Measurements from ENCODE around the gene ASIC1. TPM values are rescaled to one million over a fixed set of nuclear protein-coding genes. Genes with fewer than 3 reads are reported as not detected.

Gene ASIC1
- not detected for total RNA-seq (2013)
- polyA plus RNA-seq, result not detected
- under 0.01 TPM in 1 of 2 replicates, not detected in the other for polyA minus RNA-seq
- total RNA-seq, result 0 to 0.96 (median 0.17) reads per million in 11 experiments

DNA sequence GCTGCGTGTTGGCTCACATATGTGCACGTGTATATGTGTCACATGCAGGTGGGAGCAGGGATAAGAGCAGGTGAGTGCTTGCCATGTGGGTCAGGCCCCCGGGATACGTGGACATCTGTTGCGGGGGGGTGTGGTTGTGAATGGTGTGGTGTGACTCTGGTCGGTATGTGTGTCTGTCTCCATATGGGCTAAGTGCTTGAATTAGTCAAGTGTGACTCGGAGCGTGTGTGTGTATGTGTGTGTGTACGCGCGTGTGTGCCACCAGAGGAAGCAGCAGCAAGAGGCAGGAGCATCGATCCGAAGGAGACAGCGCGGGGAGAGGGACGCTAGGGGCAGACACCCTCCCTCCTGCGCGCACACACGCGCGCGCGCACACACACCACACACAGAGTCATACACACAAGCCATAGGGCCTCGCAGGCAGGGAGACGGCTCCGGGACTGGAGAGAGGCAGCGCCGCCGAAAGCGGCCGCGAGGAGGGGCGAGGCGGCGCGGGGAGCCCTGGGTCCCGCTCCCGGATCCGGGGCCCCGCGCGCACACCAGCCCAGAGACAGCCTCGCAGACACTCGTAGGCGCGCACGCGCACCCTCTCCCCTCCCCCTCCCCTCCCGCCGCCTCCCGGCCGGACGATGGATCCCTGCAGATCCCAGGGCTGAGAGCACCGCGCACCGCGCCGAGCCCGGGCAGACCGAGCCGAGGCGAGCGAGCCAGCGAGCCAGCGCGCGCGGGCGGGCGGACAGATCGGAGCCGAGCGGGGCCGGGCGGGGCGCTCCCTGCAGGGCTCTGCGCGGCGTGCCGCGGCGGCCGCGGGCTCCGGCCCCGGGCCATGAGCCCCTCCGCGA, at the start of gene ASIC1:
TSS of gene ASIC1 (plus strand) at position 597 of the 842 bp plus-strand sequence. CDS start 1,171 bp downstream, outside the sequence.
- Histone ChIP-seq H4K20me1 (ENCODE audit: insufficient read depth, low read length) (no peaks in the 10 kb centered on the region), H3K9ac (ENCODE audit: insufficient read depth, low read length, poor library complexity, severe bottlenecking) (peak within 1 kb of the TSS; percentile 18), H3K4me1 (ENCODE audit: control insufficient read depth in 1 of 2, insufficient read depth in 2 of 2, low read length in 2 of 2) (peaks cover 27 to 29% of the 10 kb centered on the region in 2 donors), H3K4me2 (replicated peaks; ENCODE audit: extremely low read depth, low read length, poor library complexity, severe bottlenecking) (peak within 1 kb of the TSS; percentile 89), H3K36me3 (replicated peaks in 1 of 2; ENCODE audit: control insufficient read depth in 1 of 2, insufficient read depth in 2 of 2, low read length in 2 of 2) (no peaks in the 10 kb centered on the region), H3K79me2 (ENCODE audit: insufficient read depth, low read length) (no peaks in the 10 kb centered on the region), H3K27ac (ENCODE audit: low read depth in 1 of 2, low read length in 2 of 2) (no peak within 1 kb of the TSS), H3K9me3 (replicated peaks in 1 of 2; ENCODE audit: control insufficient read depth in 1 of 2, insufficient read depth in 1 of 2, low read length in 2 of 2) (peaks cover 0 to 8% of the 10 kb centered on the region in 2 donors), H2AFZ (ENCODE audit: insufficient read depth, low read depth, low read length, poor library complexity, severe bottlenecking) (peak within 1 kb of the TSS; percentile 83), H3K27me3 (ENCODE audit: control insufficient read depth in 2 of 2, insufficient read depth in 2 of 2, low read length in 2 of 2) (peaks cover 20 to 44% of the 10 kb centered on the region in 2 donors), H3K4me3 (replicated peaks in 1 of 3; ENCODE audit: low read depth in 2 of 3, low read length in 3 of 3) (peak within 1 kb of the TSS; percentile 11 to 75 (median 21))
- DNase-seq, result peak in 2 of 3 donors; percentile 17 to 28
- Mint-ChIP-seq H3K4me1 (peaks cover 44% of the 10 kb centered on the region), H3K27ac (peak within 1 kb of the TSS in 3 of 7 donors; percentile 13 to 58 (median 45)), H3K9me3 (peaks cover 0 to 17% (median 5%) of the 10 kb centered on the region in 7 donors), H3K4me3 (peak within 1 kb of the TSS; percentile 86 to 96), H3K27me3 (ENCODE audit: low read depth in 3 of 3) (peaks cover 48 to 64% (median 51%) of the 10 kb centered on the region in 3 donors), H3K36me3 (peaks cover 5 to 6% of the 10 kb centered on the region in 2 donors)
- intact Hi-C loops (cut with micrococcal nuclease), result loop anchor here (2.0 to 5.0 kb wide), 2 partner anchors 90 kb away; no protein-coding TSS in a partner anchor
- under 1% methylated on average over 75 of the region's 88 CpGs for WGBS (ENCODE audit: insufficient coverage)
- TF ChIP-seq CTCF (IDR thresholded peaks at IDR 0.05), result no peak

- no peaks in the 10 kb centered on the region for H4K20me1 ChIP-seq (ENCODE audit: insufficient read depth, low read length)
- Mint-ChIP-seq H3K36me3 (peaks cover 22 to 52% of the 10 kb centered on the region in 2 donors), H3K4me1 (peaks cover 22% of the 10 kb centered on the region), H3K4me3 (no peak overlapping the region), H3K9me3 (no peaks in the 10 kb centered on the region), H3K27me3 (ENCODE audit: low read depth in 3 of 3) (no peaks in the 10 kb centered on the region), H3K27ac (peak overlapping the region in 5 of 7 donors; percentile 17 to 83 (median 65))
- intact Hi-C loops (cut with micrococcal nuclease), result no loop called here
- H3K9me3 ChIP-seq (replicated peaks in 1 of 2; ENCODE audit: control insufficient read depth in 1 of 2, insufficient read depth in 1 of 2, low read length in 2 of 2), result no peaks in the 10 kb centered on the region
- H3K4me2 ChIP-seq (replicated peaks; ENCODE audit: extremely low read depth, low read length, poor library complexity, severe bottlenecking), result no peak overlapping the region
- H2AFZ ChIP-seq (ENCODE audit: insufficient read depth, low read depth, low read length, poor library complexity, severe bottlenecking), result no peak overlapping the region
- peak overlapping the region in 1 of 2 donors; percentile 52 for H3K27ac ChIP-seq (ENCODE audit: low read depth in 1 of 2, low read length in 2 of 2)
- no peak overlapping the region for H3K4me3 ChIP-seq (replicated peaks in 1 of 3; ENCODE audit: low read depth in 2 of 3, low read length in 3 of 3)
- H3K9ac ChIP-seq (ENCODE audit: insufficient read depth, low read length, poor library complexity, severe bottlenecking), result no peak overlapping the region
- peaks cover 92% of the 10 kb centered on the region for H3K79me2 ChIP-seq (ENCODE audit: insufficient read depth, low read length)
- H3K27me3 ChIP-seq (ENCODE audit: control insufficient read depth in 2 of 2, insufficient read depth in 2 of 2, low read length in 2 of 2), result no peaks in the 10 kb centered on the region
- 94% methylated on average over 2 of the region's 2 CpGs for WGBS (ENCODE audit: insufficient coverage)
- TF ChIP-seq CTCF (IDR thresholded peaks at IDR 0.05), result no peak
- H3K36me3 ChIP-seq (replicated peaks in 1 of 2; ENCODE audit: control insufficient read depth in 1 of 2, insufficient read depth in 2 of 2, low read length in 2 of 2), result peaks cover 7 to 27% of the 10 kb centered on the region in 2 donors
- peaks cover 18 to 21% of the 10 kb centered on the region in 2 donors for H3K4me1 ChIP-seq (ENCODE audit: control insufficient read depth in 1 of 2, insufficient read depth in 2 of 2, low read length in 2 of 2)
- DNase-seq, result no peak
Observed at GRCh38 chr12:50013361-50014147, 43.8 kb upstream of the ASIC1 start.

Data from CD14-positive monocyte (primary cell).